Ovary (tissue), 9 donors: ENCODE measurements around the gene SDF4. TPM values are rescaled to one million over a fixed set of nuclear protein-coding genes. Genes with fewer than 3 reads are reported as not detected.

Experiments
- DNase-seq, 5 donors: peaks; one replicate each; pipeline ENCODE4 v3.0.0-alpha.2; 2019 to 2020
- H3K27ac ChIP-seq, 2 donors: fragments of 200-600 bp; one replicate each; pipeline versions ENCODE4 v1.5.1 to v1.8.0; 2019 to 2022
- H3K27me3 ChIP-seq: fragments of 200-600 bp; one replicate; pipeline ENCODE4 v1.8.0; 2022
- H3K36me3 ChIP-seq: fragments of 200-600 bp; sonication (generic); one replicate; pipeline ENCODE4 v1.5.1; 2019
- H3K4me1 ChIP-seq: one replicate; pipeline ENCODE4 v1.8.1; 2013; ENCODE audit warnings: mild to moderate bottlenecking, moderate library complexity; ENCODE audit not compliant: insufficient read depth
- H3K4me3 ChIP-seq: fragments of 200-600 bp; sonication (generic); one replicate; pipeline ENCODE4 v1.5.1; 2017
- H3K9me3 ChIP-seq, 2 donors: fragments of 200-600 bp in 1 of 2; sonication (generic) in 1 of 2; one replicate each; pipeline versions ENCODE4 v1.5.1 to v1.8.1; 2013 to 2019; ENCODE audit warnings: mild to moderate bottlenecking in 1 of 2, moderate library complexity in 1 of 2
- CTCF ChIP-seq, 3 donors: fragments of 450-650 bp in 2 of 3; fragments of 200-600 bp in 1 of 3; IDR thresholded peaks; one replicate each; pipeline versions ENCODE4 v1.5.1 to v1.8.0; 2016 to 2022; ENCODE audit warnings: antibody characterized with exemption in 3 of 3, mild to moderate bottlenecking in 1 of 3
- EP300 ChIP-seq: sonication (generic); formaldehyde crosslinking; IDR thresholded peaks from one replicate; pipeline ENCODE4 v1.6.1; 2017; ENCODE audit warnings: antibody characterized with exemption
- POLR2A ChIP-seq: fragments of 450-650 bp; IDR thresholded peaks from one replicate; pipeline ENCODE4 v1.6.1; 2017; ENCODE audit warnings: antibody characterized with exemption, mild to moderate bottlenecking, moderate library complexity
- WGBS, 3 donors: extraction: QIAGEN DNeasy Blood & Tissue Kit in 1 of 3; methylation state at CpG; one replicate each; pipeline versions ENCODE4 v1.1.5 to v1.1.7; 2013 to 2017; 5-methylcytosine and 5-hydroxymethylcytosine counted together
- intact Hi-C, 4 donors: fragments of 100-400 bp; cut with DNase I; formaldehyde crosslinking; loops; one replicate each; pipeline versions ENCODE4 v1.11.0 to v1.15.1; 2022 to 2023
- polyA plus RNA-seq, 2 donors: library from polyadenylated mRNA; stranded (reverse); fragments of 200-250 nt in 1 of 2; fragments of 350-450 nt in 1 of 2; fragmentation: Illumina TruSeq in 1 of 2; extraction: RNeasy Lipid Tissue Mini Kit (QIAGEN cat#74804) in 1 of 2; gene quantifications; one replicate each; pipeline ENCODE4 v1.2.3, GENCODE V29; 2013 to 2014
- total RNA-seq, 7 donors: library from RNA; depleted of rRNA in 2 of 7; stranded (reverse); fragments of >200 nt in 2 of 7; fragmentation: NEBNext Ultra II Directional in 3 of 7; extraction: Animal tissue kit (Norgen Biotek cat#: 25700) in 3 of 7; gene quantifications; one replicate each; pipeline versions ENCODE4 v1.1.0 to v1.2.4, GENCODE V29; 2016 to 2023
- donor health status: DM: no; HTN: no; CAD: no; lungs with moderate emphysema.
- donor health status: DM: no; HTN: no; CAD: no.
- donor health status: Bipolar disorder and iron deficiency.
- donor health status: DM: yes; HTN: yes; CAD: no.
- donor health status: DM: no; HTN: no; CAD: no.
- donor health status: DM: yes; HTN: yes; CAD: no.

The SDF4 gene
- total and polyA plus RNA-seq, 9 donors, result 32.5 to 145 (median 116) TPM

- H3K27ac ChIP-seq, result no peak within 1 kb of the TSS
- intact Hi-C loops, result no loop called here
- H3K27me3 ChIP-seq, result no peaks in the 10 kb centered on the region
- no peak within 1 kb of the TSS for H3K4me3 ChIP-seq
- H3K36me3 ChIP-seq, result no peaks in the 10 kb centered on the region
- TF ChIP-seq EP300 (no peak), CTCF (IDR thresholded peaks at IDR 0.05) (no peak), POLR2A (no peak)
- peak in 1 of 5 donors; percentile 14 for DNase-seq
- H3K9me3 ChIP-seq, result no peaks in the 10 kb centered on the region
- no peaks in the 10 kb centered on the region for H3K4me1 ChIP-seq
- 4 to 9% (median 9%) methylated on average over 25 to 35 of the region's 35 CpGs for WGBS, 3 donors
Measured at GRCh38 chr1:1173793-1174415, 57.9 kb downstream of the SDF4 start, which contains the start of gene TTLL10. Gene TTLL10, plus strand, starts transcription at chr1:1173880. Its CDS starts 5,336 bp downstream, at chr1:1179216.

GRCh38 chr1:1173061-1173792 lies 58.6 kb downstream of the SDF4 start:
- no peaks in the 10 kb centered on the region for H3K27me3 ChIP-seq
- H3K9me3 ChIP-seq, result no peaks in the 10 kb centered on the region
- DNase-seq, result peak in 1 of 5 donors; percentile 6
- H3K4me1 ChIP-seq, result no peaks in the 10 kb centered on the region
- no peak overlapping the region for H3K27ac ChIP-seq
- H3K36me3 ChIP-seq, result no peaks in the 10 kb centered on the region
- 33 to 47% (median 44%) methylated on average over 24 to 32 of the region's 32 CpGs for WGBS, 3 donors
- H3K4me3 ChIP-seq, result no peak overlapping the region
- TF ChIP-seq CTCF (IDR thresholded peaks at IDR 0.05) (no peak), POLR2A (no peak), EP300 (no peak)
- intact Hi-C loops, result no loop called here

GRCh38 chr1:1171546-1172340 lies 60.1 kb downstream of the SDF4 start:
- Histone ChIP-seq H3K36me3 (no peaks in the 10 kb centered on the region), H3K9me3 (no peaks in the 10 kb centered on the region), H3K4me3 (no peak overlapping the region), H3K27me3 (no peaks in the 10 kb centered on the region), H3K4me1 (no peaks in the 10 kb centered on the region), H3K27ac (no peak overlapping the region)
- 64 to 76% (median 73%) methylated on average over 31 to 33 of the region's 33 CpGs for WGBS, 3 donors
- no peak for TF ChIP-seq CTCF (IDR thresholded peaks at IDR 0.05)
- TF ChIP-seq POLR2A, result no peak
- intact Hi-C loops, result no loop called here
- peak in 1 of 5 donors; percentile 16 for DNase-seq

GRCh38 chr1:1171161-1171545 lies 60.6 kb downstream of the SDF4 start:
- Histone ChIP-seq H3K4me1 (no peaks in the 10 kb centered on the region), H3K9me3 (no peaks in the 10 kb centered on the region), H3K27me3 (no peaks in the 10 kb centered on the region), H3K27ac (no peak overlapping the region), H3K36me3 (no peaks in the 10 kb centered on the region), H3K4me3 (no peak overlapping the region)
- TF ChIP-seq EP300 (no peak), CTCF (IDR thresholded peaks at IDR 0.05) (no peak), POLR2A (no peak)
- WGBS, 3 donors, result 53 to 56% (median 53%) methylated on average over 12 of the region's 12 CpGs
- intact Hi-C loops, result no loop called here
- no peak for DNase-seq
